CD14-positive monocyte (primary cell): ENCODE measurements around the gene CACNB2. TPM values are rescaled to one million over a fixed set of nuclear protein-coding genes. Genes with fewer than 3 reads are reported as not detected.

Source experiments
- DNase-seq, 3 donors: peaks; one replicate each; pipeline ENCODE4 v3.0.0-alpha.2; 2011 to 2022
- H2AFZ ChIP-seq: 2 replicates; pipeline ENCODE4 v1.6.0; 2012; ENCODE audit warnings: mild to moderate bottlenecking, low read depth, low read length, inconsistent platforms; ENCODE audit not compliant: insufficient read depth, poor library complexity, severe bottlenecking
- H3K27ac ChIP-seq, 2 donors: 1 replicate in 1 of 2; 2 replicates in 1 of 2; pipeline ENCODE4 v1.5.1; 2012 to 2013; ENCODE audit warnings: low read length in 2 of 2, control low read depth in 1 of 2, inconsistent platforms in 1 of 2, low read depth in 1 of 2, mild to moderate bottlenecking in 1 of 2
- H3K27me3 ChIP-seq, 2 donors: one replicate each; pipeline versions ENCODE4 v1.6.0 to v1.6.1; 2011 to 2013; ENCODE audit warnings: low read length in 2 of 2; ENCODE audit not compliant: control insufficient read depth in 2 of 2, insufficient read depth in 2 of 2
- H3K36me3 ChIP-seq, 2 donors: replicated peaks in 1 of 2; 1 replicate in 1 of 2; 2 replicates in 1 of 2; pipeline versions ENCODE4 v1.5.1 to v1.6.1; 2012 to 2013; ENCODE audit warnings: low read length in 2 of 2, control low read depth in 1 of 2, inconsistent platforms in 1 of 2, mild to moderate bottlenecking in 1 of 2; ENCODE audit not compliant: insufficient read depth in 2 of 2, control insufficient read depth in 1 of 2
- H3K4me1 ChIP-seq, 2 donors: 1 replicate in 1 of 2; 2 replicates in 1 of 2; pipeline versions ENCODE4 v1.5.1 to v1.6.1; 2012 to 2013; ENCODE audit warnings: low read length in 2 of 2, control low read depth in 1 of 2, inconsistent platforms in 1 of 2, mild to moderate bottlenecking in 1 of 2, moderate library complexity in 1 of 2; ENCODE audit not compliant: insufficient read depth in 2 of 2, control insufficient read depth in 1 of 2
- H3K4me2 ChIP-seq: replicated peaks from 2 replicates; pipeline ENCODE3; 2012; ENCODE audit warnings: low read length, moderate library complexity, mild to moderate bottlenecking; ENCODE audit not compliant: poor library complexity, severe bottlenecking; ENCODE audit errors: extremely low read depth
- H3K4me3 ChIP-seq, 3 experiments: fragments of 200-600 bp in 1 of 3; sonication (generic) in 1 of 3; replicated peaks in 1 of 3; 1 replicate in 2 of 3; 2 replicates in 1 of 3; pipeline ENCODE4 v1.5.1; 2011 to 2013; ENCODE audit warnings: low read length in 3 of 3, mild to moderate bottlenecking in 3 of 3, control low read depth in 2 of 3, low read depth in 2 of 3, inconsistent platforms in 1 of 3, moderate library complexity in 1 of 3
- H3K79me2 ChIP-seq: 2 replicates; pipeline ENCODE4 v1.6.0; 2012; ENCODE audit warnings: mild to moderate bottlenecking, control low read depth, inconsistent platforms, low read length, moderate library complexity; ENCODE audit not compliant: insufficient read depth
- H3K9ac ChIP-seq: 2 replicates; pipeline ENCODE4 v1.6.0; 2017; ENCODE audit warnings: low read length, mild to moderate bottlenecking; ENCODE audit not compliant: insufficient read depth, poor library complexity, severe bottlenecking
- H3K9me3 ChIP-seq, 2 donors: replicated peaks in 1 of 2; 1 replicate in 1 of 2; 2 replicates in 1 of 2; pipeline versions ENCODE4 v1.5.1 to v1.6.1; 2012 to 2013; ENCODE audit warnings: low read length in 2 of 2, control low read depth in 1 of 2; ENCODE audit not compliant: control insufficient read depth in 1 of 2, insufficient read depth in 1 of 2
- H4K20me1 ChIP-seq: 2 replicates; pipeline ENCODE4 v1.6.0; 2012; ENCODE audit warnings: mild to moderate bottlenecking, low read length, control low read depth, moderate library complexity; ENCODE audit not compliant: insufficient read depth
- H3K27ac Mint-ChIP-seq, 7 donors: one replicate each; pipeline ENCODE4 v1.8.0; 2020; ENCODE audit warnings: mild to moderate bottlenecking in 7 of 7, mixed read lengths in 7 of 7, moderate library complexity in 6 of 7, inconsistent platforms in 2 of 7
- H3K27me3 Mint-ChIP-seq, 3 donors: one replicate each; pipeline ENCODE4 v1.8.0; 2021 to 2022; ENCODE audit warnings: low read depth in 3 of 3, mild to moderate bottlenecking in 3 of 3, mixed read lengths in 3 of 3, moderate library complexity in 3 of 3, inconsistent platforms in 1 of 3
- H3K36me3 Mint-ChIP-seq, 2 donors: one replicate each; pipeline ENCODE4 v1.8.0; 2020; ENCODE audit warnings: mixed read lengths in 2 of 2, inconsistent platforms in 1 of 2, mild to moderate bottlenecking in 1 of 2
- H3K4me1 Mint-ChIP-seq: one replicate; pipeline ENCODE4 v1.8.0; 2020; ENCODE audit warnings: mild to moderate bottlenecking, mixed read lengths
- H3K4me3 Mint-ChIP-seq, 2 donors: one replicate each; pipeline ENCODE4 v1.8.0; 2020; ENCODE audit warnings: mild to moderate bottlenecking in 2 of 2, mixed read lengths in 2 of 2, moderate library complexity in 1 of 2
- H3K9me3 Mint-ChIP-seq, 7 donors: one replicate each; pipeline ENCODE4 v1.8.0; 2020 to 2022; ENCODE audit warnings: mixed read lengths in 7 of 7, mild to moderate bottlenecking in 6 of 7, moderate library complexity in 6 of 7, inconsistent platforms in 2 of 7
- CTCF ChIP-seq: fragments of 200-600 bp; IDR thresholded peaks from one replicate; pipeline ENCODE4 v1.8.0; 2022; ENCODE audit warnings: antibody characterized with exemption, mild to moderate bottlenecking
- WGBS: methylation state at CpG from one replicate; pipeline ENCODE4 v1.1.5; 2013; ENCODE audit warnings: missing lambda C conversion rate; ENCODE audit not compliant: insufficient coverage; 5-methylcytosine and 5-hydroxymethylcytosine counted together
- intact Hi-C, 2 donors: fragments of 100-400 bp; cut with micrococcal nuclease; formaldehyde crosslinking; loops; one replicate each; pipeline versions ENCODE4 v1.15.0 to v1.15.1; 2023
- polyA plus RNA-seq, 3 donors: library from polyadenylated mRNA; depleted of rRNA in 1 of 3; unstranded in 2 of 3; stranded (reverse) in 1 of 3; fragments of 300-500 nt in 2 of 3; fragments of >200 nt in 1 of 3; fragmentation: Illumina TruSeq in 2 of 3; gene quantifications; 1 replicate in 2 of 3; 2 replicates in 1 of 3; pipeline ENCODE4 v1.2.3, GENCODE V29; 2012 to 2021

CACNB2 gene
- polyA plus RNA-seq, 3 donors, result 0.05 TPM; not detected in 2

DNA sequence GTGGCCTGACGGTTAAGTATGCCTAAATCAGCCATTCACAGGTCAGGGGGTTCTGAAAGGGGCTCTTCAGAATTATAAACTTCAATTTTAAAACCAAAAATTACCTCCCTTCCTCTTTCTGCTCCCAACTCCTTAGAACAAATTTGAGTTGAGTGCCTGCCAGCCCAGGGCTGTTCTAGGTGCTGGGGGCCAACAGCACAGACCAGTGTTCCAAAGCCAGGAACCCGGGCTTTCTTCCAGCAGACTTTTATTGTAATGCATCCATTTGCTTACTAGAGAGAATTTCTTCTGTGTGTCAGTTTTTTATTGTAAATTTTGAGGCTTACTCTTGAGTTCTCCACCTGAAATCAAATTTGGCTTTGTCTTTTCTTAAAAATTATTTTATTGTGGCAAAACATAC is 238.5 kb downstream of the CACNB2 start:
- peaks cover 0 to 2% (median 0%) of the 10 kb centered on the region in 3 donors for H3K27me3 Mint-ChIP-seq
- no CpG with 5 or more reads among the region's 2 CpGs for WGBS
- DNase-seq, result no peak
- Histone ChIP-seq H3K36me3 (no peaks in the 10 kb centered on the region), H3K4me3 (no peak overlapping the region), H3K9ac (no peak overlapping the region), H3K9me3 (no peaks in the 10 kb centered on the region), H4K20me1 (no peaks in the 10 kb centered on the region), H3K27me3 (no peaks in the 10 kb centered on the region), H3K27ac (no peak overlapping the region), H2AFZ (no peak overlapping the region), H3K79me2 (no peaks in the 10 kb centered on the region), H3K4me2 (no peak overlapping the region), H3K4me1 (no peaks in the 10 kb centered on the region)
- intact Hi-C loops, result no loop called here
- H3K9me3 Mint-ChIP-seq, result peaks cover 3 to 10% (median 5%) of the 10 kb centered on the region in 7 donors
- H3K27ac Mint-ChIP-seq, result no peak overlapping the region
- H3K36me3 Mint-ChIP-seq, result no peaks in the 10 kb centered on the region
- H3K4me3 Mint-ChIP-seq, result no peak overlapping the region
- no peak for TF ChIP-seq CTCF
- no peaks in the 10 kb centered on the region for H3K4me1 Mint-ChIP-seq

- no peaks in the 10 kb centered on the region for H3K9me3 ChIP-seq
- Mint-ChIP-seq H3K9me3 (peaks cover 0 to 13% (median 3%) of the 10 kb centered on the region in 7 donors), H3K36me3 (no peaks in the 10 kb centered on the region), H3K4me3 (no peak overlapping the region), H3K27me3 (peaks cover 0 to 1% (median 0%) of the 10 kb centered on the region in 3 donors), H3K27ac (no peak overlapping the region), H3K4me1 (no peaks in the 10 kb centered on the region)
- 100% methylated on average over 2 of the region's 5 CpGs for WGBS
- intact Hi-C loops, result no loop called here
- no peak overlapping the region for H3K4me2 ChIP-seq
- H3K36me3 ChIP-seq, result no peaks in the 10 kb centered on the region
- H3K4me1 ChIP-seq, result no peaks in the 10 kb centered on the region
- no peak overlapping the region for H3K9ac ChIP-seq
- DNase-seq, result no peak
- H3K4me3 ChIP-seq, result no peak overlapping the region
- H3K27ac ChIP-seq, result no peak overlapping the region
- no peak overlapping the region for H2AFZ ChIP-seq
- H3K27me3 ChIP-seq, result no peaks in the 10 kb centered on the region
- TF ChIP-seq CTCF, result no peak
- no peaks in the 10 kb centered on the region for H4K20me1 ChIP-seq
- no peaks in the 10 kb centered on the region for H3K79me2 ChIP-seq
Measured at GRCh38 chr10:18381679-18382078, 241.5 kb downstream of the CACNB2 start.
